ENCODE measurements around the gene MEIOC.
"Not testable (repeated sequence)": the region's sequence is repeated elsewhere in the genome, so short reads cannot be mapped to it uniquely, and the experiment has no call there.

Gene MEIOC

DNA sequence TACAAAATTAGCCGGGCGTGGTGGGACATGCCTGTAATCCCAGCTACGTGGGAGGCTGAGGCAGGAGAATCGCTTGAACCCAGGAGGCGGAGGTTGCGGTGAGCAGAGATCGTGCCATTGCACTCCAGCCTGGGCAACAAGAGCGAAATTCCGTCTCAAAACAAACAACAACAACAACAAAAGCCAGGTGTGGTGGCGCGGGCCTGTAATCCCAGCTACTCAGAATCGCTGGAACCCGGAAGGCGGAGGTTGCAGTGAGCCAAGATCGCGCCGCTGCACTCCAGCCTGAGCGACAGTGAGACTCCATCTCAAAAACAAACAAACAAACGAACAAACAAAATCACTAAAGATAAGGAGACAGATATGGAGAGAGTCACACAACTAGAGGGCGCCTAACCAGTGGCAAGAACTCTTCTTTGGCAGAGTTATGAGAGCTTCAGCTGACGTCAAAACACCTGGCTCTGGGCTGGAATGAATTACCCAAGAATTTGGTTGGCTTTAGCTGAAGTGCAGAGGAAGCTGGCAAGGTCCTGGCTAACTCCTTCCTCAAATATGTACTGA lies 34.6 kb downstream of the MEIOC start:
- DNase-seq (ENCODE audit: low read depth, low spot score) = peak; percentile 57
- H3K4me3 ChIP-seq (ENCODE audit: low read length) = not testable (repeated sequence)

DNA sequence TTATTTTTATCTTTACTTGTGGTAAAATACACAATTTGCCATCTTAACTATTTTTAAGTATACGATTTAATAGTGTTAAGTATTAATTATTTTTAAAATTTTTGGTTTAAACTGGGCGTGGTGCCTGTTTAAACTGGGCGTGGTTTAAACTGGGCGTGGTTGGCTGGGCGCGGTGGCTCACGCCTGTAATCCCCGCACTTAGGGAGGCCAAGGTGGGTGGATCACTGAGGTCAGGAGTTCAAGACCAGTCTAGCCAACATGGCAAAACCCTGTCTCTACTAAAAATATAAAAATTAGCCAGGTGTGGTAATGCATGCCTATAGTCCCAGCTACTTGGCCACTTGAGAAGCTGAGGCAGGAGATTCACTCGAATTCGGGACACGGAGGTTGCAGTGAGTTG lies 37.3 kb downstream of the MEIOC start:
- DNase-seq (ENCODE audit: low read depth, low spot score) = no peak

DNA sequence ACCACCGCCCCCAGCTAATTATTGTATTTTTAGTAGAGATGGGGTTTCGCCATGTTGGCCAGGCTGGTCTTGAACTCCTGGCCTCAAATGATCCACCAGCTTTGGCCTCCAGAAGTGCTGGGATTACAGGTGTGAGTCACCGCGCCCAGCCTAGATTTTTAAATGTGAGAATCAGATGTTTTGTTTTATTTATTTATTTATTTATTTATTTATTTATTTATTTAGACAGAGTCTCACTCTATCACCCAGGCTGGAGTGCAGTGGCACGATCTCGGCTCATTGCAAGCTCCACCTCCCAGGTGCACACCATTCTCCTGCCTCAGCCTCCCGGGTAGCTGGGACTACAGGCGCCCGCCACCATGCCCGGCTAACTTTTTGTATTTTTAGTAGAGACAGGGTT lies 44.0 kb downstream of the MEIOC start:
- H3K4me3 ChIP-seq (ENCODE audit: low read length) = not testable (repeated sequence)

More for the DNA sequence above, 37.3 kb downstream of the MEIOC start:
- H3K4me3 ChIP-seq (ENCODE audit: low read length) = no peak overlapping the region

DNA sequence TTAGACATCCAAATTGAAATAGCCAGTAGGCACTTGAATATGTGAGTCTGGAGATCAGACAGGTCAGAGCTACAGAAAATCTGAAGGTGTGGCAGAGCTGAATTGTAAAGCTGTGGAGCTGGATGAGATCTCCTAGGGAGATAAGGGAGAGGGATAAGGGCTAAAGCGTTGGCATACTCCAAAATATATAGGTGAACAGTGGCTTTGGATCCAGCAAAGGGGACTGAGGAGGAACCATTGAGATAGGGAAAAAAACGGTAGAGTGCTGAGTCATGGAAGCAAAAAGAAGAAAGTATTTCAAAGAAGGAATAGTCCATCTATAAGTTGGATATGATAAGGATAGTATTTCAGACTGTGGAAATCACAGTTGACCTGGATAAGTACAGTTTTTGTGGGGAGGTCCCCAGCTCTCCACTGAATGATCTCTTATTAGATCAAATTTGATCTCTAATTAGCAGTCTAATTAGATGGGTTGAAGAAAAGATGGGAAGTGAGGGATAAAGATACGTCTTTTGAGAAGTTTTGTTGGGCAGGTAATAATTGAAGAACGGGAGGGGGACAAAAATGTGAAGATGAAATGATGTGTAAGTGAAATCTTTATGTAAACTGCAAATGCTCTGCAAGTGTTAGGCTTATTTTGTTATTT lies 51.6 kb downstream of the MEIOC start:
- no peak for DNase-seq (ENCODE audit: low read depth, low spot score)
- H3K4me3 ChIP-seq (ENCODE audit: low read length) = peak overlapping the region; percentile 100

More for the DNA sequence above, 44.0 kb downstream of the MEIOC start:
- not testable (repeated sequence) for DNase-seq (ENCODE audit: low read depth, low spot score)

DNA sequence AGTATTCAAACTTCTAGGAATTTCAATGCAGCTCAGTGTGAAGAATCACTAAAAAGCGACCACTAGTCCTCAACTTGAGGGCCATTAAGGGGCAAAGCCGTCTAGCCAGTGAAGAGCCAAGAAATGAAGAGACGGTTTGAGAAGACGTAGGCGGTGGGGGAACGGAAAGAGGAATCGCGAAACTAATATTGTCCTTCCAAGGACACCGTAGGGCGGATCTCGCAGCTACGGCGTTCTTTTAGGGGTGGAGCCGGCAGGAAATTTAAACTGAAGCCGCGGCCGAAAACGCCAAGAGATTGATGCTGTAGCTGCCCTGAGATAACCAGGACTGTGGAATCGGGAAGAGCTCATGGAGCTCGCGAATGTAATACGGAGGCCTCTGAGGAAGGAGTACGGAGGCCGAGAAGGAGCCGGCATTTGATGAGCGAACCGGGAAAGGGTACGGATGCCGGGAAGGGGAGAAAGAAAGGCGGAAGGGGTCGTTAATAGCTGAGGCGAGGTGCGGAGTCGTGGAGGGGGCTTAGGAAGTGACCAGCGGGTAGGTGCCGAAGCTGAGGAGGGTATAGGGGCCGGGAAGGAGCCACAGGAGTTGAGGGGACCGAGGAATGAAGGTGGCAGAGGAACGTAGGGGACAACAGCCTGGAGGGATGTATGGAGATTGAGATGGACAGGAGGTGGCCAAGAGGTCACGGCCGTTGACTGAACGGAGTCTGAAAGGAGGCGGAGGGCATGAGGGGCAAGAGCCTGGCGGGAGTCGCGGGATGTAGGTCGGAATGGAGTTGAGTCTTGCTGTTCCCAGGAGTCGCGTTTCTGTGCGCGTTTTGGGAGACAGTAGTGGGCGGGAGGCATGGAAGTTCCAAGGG lies 52.4 kb downstream of the MEIOC start, which contains the start of gene DBF4B:
Gene DBF4B, plus strand, starts transcription at position 265 of the 863 bp plus-strand sequence. Its CDS starts 156 bp downstream, at position 421.
- H3K4me3 ChIP-seq (ENCODE audit: low read length) = peak within 1 kb of the TSS; percentile 100
- DNase-seq (ENCODE audit: low read depth, low spot score) = peak; percentile 92

DNA sequence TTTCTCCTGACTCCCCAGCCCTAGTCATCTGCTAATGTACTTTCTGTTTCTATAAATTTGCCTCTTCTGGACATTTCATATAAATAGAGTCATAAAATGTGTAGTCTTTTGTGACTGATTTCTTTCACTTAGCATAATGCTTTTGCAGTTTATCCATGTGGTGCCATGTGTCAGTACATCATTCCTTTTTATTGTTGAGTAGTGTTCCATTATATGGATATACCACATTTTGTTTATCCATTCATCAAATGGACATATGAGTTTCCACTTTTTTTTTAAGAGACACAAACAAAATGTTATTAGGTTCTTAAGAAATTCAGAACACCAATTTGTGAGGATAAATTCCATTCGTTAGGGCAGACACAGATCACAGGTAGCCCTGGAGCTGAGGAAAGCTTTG lies 63.2 kb downstream of the MEIOC start:
- no peak overlapping the region for H3K4me3 ChIP-seq (ENCODE audit: low read length)
- DNase-seq (ENCODE audit: low read depth, low spot score) = no peak

DNA sequence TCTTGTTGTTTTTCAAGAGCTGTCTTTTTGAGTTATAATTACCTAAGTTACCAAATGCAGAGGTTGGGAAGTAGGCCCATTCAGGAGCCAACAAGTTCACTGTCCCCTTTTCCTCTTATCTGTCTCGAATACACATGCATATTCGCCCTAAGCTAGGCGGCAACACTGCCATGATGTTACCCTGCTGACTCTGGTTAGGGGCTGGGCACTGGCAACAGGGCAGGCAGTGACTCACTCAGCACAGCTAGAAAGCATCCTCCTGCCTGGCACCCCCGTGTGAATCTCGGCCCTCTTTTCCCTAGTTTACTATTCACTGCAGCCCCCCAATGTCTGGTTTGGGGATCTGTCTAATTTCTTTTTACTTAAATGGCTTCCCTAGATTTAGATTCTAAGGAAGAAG lies 66.0 kb downstream of the MEIOC start:
- DNase-seq (ENCODE audit: low read depth, low spot score) = no peak
- H3K4me3 ChIP-seq (ENCODE audit: low read length) = no peak overlapping the region
